Osteoblast (primary cell): ENCODE results near the gene GINS1. TPM values are rescaled to one million over a fixed set of nuclear protein-coding genes. Genes with fewer than 3 reads are reported as not detected.

Experiments used
- DNase-seq: peaks from one replicate; pipeline ENCODE4 v3.0.0; 2011; ENCODE audit warnings: low spot score, mixed read lengths; ENCODE audit not compliant: insufficient read length; ENCODE audit errors: missing footprints
- H2AFZ ChIP-seq: 2 replicates; pipeline ENCODE4 v1.6.0; 2011; ENCODE audit warnings: mild to moderate bottlenecking, low read length
- H3K27ac ChIP-seq: 2 replicates; pipeline ENCODE4 v1.5.1; 2011; ENCODE audit warnings: mild to moderate bottlenecking, low read depth, low read length, moderate library complexity
- H3K27me3 ChIP-seq: 2 replicates; pipeline ENCODE4 v1.6.0; 2012; ENCODE audit warnings: mild to moderate bottlenecking, control low read depth, inconsistent platforms, low read length, moderate library complexity; ENCODE audit not compliant: insufficient read depth
- H3K36me3 ChIP-seq: 2 replicates; pipeline ENCODE4 v1.5.1; 2011; ENCODE audit warnings: mild to moderate bottlenecking, low read length, control low read depth, moderate library complexity; ENCODE audit not compliant: insufficient read depth
- H3K4me1 ChIP-seq: 2 replicates; pipeline ENCODE4 v1.5.1; 2011; ENCODE audit warnings: mild to moderate bottlenecking, low read length, control low read depth, moderate library complexity; ENCODE audit not compliant: insufficient read depth
- H3K4me2 ChIP-seq: 2 replicates; pipeline ENCODE4 v1.6.0; 2011; ENCODE audit warnings: mild to moderate bottlenecking, low read length; ENCODE audit not compliant: insufficient read depth
- H3K4me3 ChIP-seq: fragments of 200-600 bp; sonication (generic); 3 replicates; pipeline ENCODE4 v1.5.1; 2012; ENCODE audit warnings: mild to moderate bottlenecking, low read length, inconsistent platforms; ENCODE audit not compliant: insufficient read depth
- H3K79me2 ChIP-seq: 2 replicates; pipeline ENCODE4 v1.6.0; 2012; ENCODE audit warnings: mild to moderate bottlenecking, low read length, control low read depth, inconsistent platforms; ENCODE audit not compliant: insufficient read depth
- H3K9me3 ChIP-seq: 2 replicates; pipeline ENCODE4 v1.5.1; 2011; ENCODE audit warnings: low read depth, low read length, control low read depth
- H4K20me1 ChIP-seq: 2 replicates; pipeline ENCODE4 v1.6.0; 2012; ENCODE audit warnings: mild to moderate bottlenecking, low read length, control low read depth; ENCODE audit not compliant: insufficient read depth
- total RNA-seq: library from RNA; depleted of rRNA; stranded (reverse); fragments of >200 nt; gene quantifications from 2 replicates; pipeline ENCODE4 v1.2.3, GENCODE V29; 2012
- TF ChIP-seq, protein P1 (sequence below): IDR thresholded peaks from 2 replicates; pipeline ENCODE4 v1.5.1; 2011; ENCODE audit warnings: mild to moderate bottlenecking, low read depth, low read length, moderate library complexity; ENCODE audit errors: extremely low read depth

Gene GINS1
- total RNA-seq, 1 donor = 2.2 TPM

DNA sequence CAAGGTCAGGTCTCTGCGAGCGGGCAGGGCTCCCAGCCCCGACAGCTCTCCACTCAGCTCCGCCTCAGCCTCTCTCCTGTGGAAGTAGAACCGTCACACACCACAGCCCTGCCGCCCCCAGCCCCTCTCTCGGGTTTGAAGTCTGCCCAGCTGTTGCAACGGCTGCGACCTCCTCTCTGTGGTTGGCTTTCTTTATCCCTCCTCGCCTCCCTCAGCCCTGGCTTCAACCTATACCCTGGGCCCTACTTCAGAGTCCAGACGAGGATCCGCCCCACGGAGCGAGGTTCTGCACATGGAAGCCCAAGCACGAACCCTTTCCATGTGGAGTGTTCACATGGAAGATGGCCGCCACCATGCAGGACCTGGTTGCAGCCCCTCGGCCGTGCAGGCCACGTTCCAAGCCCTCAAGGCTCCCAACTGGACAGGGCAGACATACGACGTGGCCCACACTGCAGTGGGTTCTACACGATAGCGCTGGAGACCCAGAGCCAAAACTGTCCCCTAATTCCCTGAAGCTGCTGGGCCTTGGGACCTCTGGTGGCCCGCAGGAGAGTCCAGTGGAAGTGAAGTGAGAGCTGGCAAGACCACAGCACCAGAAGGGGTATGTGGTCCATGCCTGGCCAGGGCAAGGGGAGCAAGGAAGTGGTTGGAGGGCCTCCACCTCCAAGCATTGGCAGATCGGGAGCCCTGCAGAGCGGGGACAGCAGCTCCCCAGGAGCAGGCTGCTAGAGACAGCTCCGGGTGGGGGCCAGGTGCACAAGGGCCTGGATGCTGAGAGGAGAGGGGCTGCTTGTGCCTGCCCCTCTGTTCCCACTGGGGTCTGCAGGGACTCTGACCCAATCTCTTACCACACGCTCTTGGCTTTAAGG, 69.8 kb downstream of the GINS1 start:
- H4K20me1 ChIP-seq = no peaks in the 10 kb centered on the region
- no peak overlapping the region for H3K4me2 ChIP-seq
- H3K27ac ChIP-seq = no peak overlapping the region
- DNase-seq = peak; percentile 52
- no peaks in the 10 kb centered on the region for H3K27me3 ChIP-seq
- no peak overlapping the region for H3K4me3 ChIP-seq
- H3K4me1 ChIP-seq = no peaks in the 10 kb centered on the region
- no peaks in the 10 kb centered on the region for H3K79me2 ChIP-seq
- no peaks in the 10 kb centered on the region for H3K9me3 ChIP-seq
- H3K36me3 ChIP-seq = peaks cover 7% of the 10 kb centered on the region
- TF ChIP-seq, protein P1, sequence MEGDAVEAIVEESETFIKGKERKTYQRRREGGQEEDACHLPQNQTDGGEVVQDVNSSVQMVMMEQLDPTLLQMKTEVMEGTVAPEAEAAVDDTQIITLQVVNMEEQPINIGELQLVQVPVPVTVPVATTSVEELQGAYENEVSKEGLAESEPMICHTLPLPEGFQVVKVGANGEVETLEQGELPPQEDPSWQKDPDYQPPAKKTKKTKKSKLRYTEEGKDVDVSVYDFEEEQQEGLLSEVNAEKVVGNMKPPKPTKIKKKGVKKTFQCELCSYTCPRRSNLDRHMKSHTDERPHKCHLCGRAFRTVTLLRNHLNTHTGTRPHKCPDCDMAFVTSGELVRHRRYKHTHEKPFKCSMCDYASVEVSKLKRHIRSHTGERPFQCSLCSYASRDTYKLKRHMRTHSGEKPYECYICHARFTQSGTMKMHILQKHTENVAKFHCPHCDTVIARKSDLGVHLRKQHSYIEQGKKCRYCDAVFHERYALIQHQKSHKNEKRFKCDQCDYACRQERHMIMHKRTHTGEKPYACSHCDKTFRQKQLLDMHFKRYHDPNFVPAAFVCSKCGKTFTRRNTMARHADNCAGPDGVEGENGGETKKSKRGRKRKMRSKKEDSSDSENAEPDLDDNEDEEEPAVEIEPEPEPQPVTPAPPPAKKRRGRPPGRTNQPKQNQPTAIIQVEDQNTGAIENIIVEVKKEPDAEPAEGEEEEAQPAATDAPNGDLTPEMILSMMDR = no peak
- no peak overlapping the region for H2AFZ ChIP-seq

DNA sequence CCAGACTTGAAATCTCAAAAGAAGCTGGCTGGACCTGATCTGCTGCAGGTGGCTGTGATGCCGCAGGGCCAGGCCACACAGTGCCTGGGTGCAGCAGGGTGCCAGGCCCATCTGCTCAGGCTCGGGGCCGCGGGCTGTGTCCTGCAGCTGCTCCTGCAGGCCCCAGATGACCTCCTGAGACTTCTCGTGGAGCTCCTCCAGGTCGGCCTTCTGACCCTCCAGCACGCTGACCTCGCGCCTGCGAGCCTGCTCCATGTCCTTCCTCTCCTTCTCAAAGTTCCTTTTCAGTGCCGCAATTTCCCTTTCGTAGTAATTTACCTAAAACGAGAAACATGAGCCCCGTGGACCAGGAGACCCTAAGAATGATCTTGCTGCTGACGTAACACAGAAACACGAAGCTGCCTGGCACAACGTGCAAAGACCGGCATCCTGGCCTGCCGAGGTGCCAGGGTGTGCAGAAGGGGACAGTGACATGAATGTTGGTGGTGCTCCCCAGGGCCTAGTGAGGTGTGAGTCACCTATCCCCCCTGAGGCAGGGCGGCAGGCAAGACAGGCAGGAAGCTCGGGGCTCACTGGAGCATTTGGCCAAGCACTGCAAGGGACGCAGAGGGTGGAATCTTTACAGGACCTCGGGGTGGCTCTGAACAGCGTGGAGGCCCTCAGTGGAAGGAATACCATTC, 71.6 kb downstream of the GINS1 start:
- no peaks in the 10 kb centered on the region for H3K4me1 ChIP-seq
- H2AFZ ChIP-seq = no peak overlapping the region
- H3K27me3 ChIP-seq = no peaks in the 10 kb centered on the region
- no peaks in the 10 kb centered on the region for H3K79me2 ChIP-seq
- peak; percentile 30 for DNase-seq
- H3K36me3 ChIP-seq = peaks cover 7% of the 10 kb centered on the region
- TF ChIP-seq, protein P1 = no peak
- H3K9me3 ChIP-seq = no peaks in the 10 kb centered on the region
- no peaks in the 10 kb centered on the region for H4K20me1 ChIP-seq
- no peak overlapping the region for H3K27ac ChIP-seq
- H3K4me3 ChIP-seq = no peak overlapping the region
- H3K4me2 ChIP-seq = no peak overlapping the region

DNA sequence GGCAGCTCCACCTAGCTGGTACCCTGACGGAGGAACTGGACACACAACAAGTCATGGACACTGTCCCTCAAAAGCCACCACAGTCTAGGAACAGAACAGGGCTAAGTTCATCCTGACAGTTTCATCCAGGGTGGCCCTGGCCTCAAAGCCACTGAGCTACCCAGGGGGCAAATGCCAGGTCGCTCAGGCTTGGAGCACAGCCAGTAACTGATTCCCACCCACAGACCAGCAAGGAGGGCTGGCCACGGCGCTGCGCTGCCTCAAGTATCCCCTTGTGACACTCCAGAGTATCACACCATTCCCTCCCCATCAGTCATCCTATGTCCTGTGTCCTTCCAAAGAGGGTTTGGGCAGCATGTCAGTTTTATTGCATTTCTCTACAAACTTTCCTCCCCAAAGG, 72.2 kb downstream of the GINS1 start:
- H4K20me1 ChIP-seq = no peaks in the 10 kb centered on the region
- no peak overlapping the region for H3K4me2 ChIP-seq
- H3K36me3 ChIP-seq = peaks cover 7% of the 10 kb centered on the region
- H3K4me1 ChIP-seq = no peaks in the 10 kb centered on the region
- TF ChIP-seq, protein P1 = no peak
- H3K4me3 ChIP-seq = no peak overlapping the region
- DNase-seq = no peak
- H3K9me3 ChIP-seq = no peaks in the 10 kb centered on the region
- no peak overlapping the region for H3K27ac ChIP-seq
- H3K79me2 ChIP-seq = no peaks in the 10 kb centered on the region
- H2AFZ ChIP-seq = no peak overlapping the region
- no peaks in the 10 kb centered on the region for H3K27me3 ChIP-seq

DNA sequence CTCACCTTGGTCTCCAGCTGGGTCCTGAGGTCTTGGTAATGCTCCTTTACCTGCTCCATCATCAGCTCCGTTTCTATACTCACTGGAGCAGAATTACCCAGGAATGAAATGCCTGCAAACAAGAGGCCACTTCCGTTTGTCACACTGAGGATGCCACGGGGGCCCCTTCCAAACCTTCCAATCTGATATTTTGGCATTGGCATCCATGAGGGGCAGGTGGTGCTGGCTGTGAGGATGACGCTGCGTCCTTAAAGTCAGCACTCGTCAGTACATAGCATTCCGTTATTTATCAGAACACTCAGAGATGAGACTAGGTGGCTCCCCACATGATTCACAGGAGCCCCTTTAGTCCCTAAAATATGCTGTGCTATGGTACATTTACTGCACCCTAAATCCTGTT, 72.7 kb downstream of the GINS1 start:
- peak; percentile 62 for DNase-seq
- H3K4me3 ChIP-seq = no peak overlapping the region
- H3K27me3 ChIP-seq = no peaks in the 10 kb centered on the region
- H3K9me3 ChIP-seq = no peaks in the 10 kb centered on the region
- peaks cover 7% of the 10 kb centered on the region for H3K36me3 ChIP-seq
- H4K20me1 ChIP-seq = no peaks in the 10 kb centered on the region
- TF ChIP-seq, protein P1 = no peak
- no peaks in the 10 kb centered on the region for H3K79me2 ChIP-seq
- no peak overlapping the region for H3K27ac ChIP-seq
- H3K4me2 ChIP-seq = no peak overlapping the region
- no peak overlapping the region for H2AFZ ChIP-seq
- H3K4me1 ChIP-seq = no peaks in the 10 kb centered on the region
